ENCODE results near the gene MAPKAPK2.

Gene MAPKAPK2

GRCh38 chr1:206741142-206741701, 56.5 kb downstream of the MAPKAPK2 start:
- TF ChIP-seq FOXM1 (IDR thresholded peaks at IDR 0.05; ENCODE audit: borderline replicate concordance) (no peak), PKNOX1 (IDR thresholded peaks at IDR 0.05) (no peak), ELF4 (IDR thresholded peaks at IDR 0.05) (no peak), CTBP1 (IDR thresholded peaks at IDR 0.05; ENCODE audit: borderline replicate concordance) (no peak), NFRKB (IDR thresholded peaks at IDR 0.05) (no peak), FOXA1 (IDR thresholded peaks at IDR 0.05) (no peak), ARNT (IDR thresholded peaks at IDR 0.05) (no peak), TARDBP (IDR thresholded peaks at IDR 0.05) (no peak), SP1 (IDR thresholded peaks at IDR 0.05) (no peak), ZNF384 (IDR thresholded peaks at IDR 0.05) (no peak), HDGF (IDR thresholded peaks at IDR 0.05; ENCODE audit: borderline replicate concordance) (no peak), FOXK2 (IDR thresholded peaks at IDR 0.05) (no peak), L3MBTL2 (conservative IDR thresholded peaks at IDR 0.05) (no peak)
- CTCF ChIA-PET = interaction anchor here (0.7 to 1.1 kb wide), 2 partner anchors 14 to 242 kb away, joined by 3 read pairs; no protein-coding TSS in a partner anchor
- DNase-seq (ENCODE audit: extremely low spot score) = no peak
- POLR2A ChIA-PET = no interaction called here

GRCh38 chr1:206742719-206743383, 58.1 kb downstream of the MAPKAPK2 start:
- DNase-seq (ENCODE audit: extremely low spot score) = no peak
- POLR2A ChIA-PET = no interaction called here
- CTCF ChIA-PET = no interaction called here
- TF ChIP-seq CTBP1 (IDR thresholded peaks at IDR 0.05; ENCODE audit: borderline replicate concordance) (no peak), TARDBP (IDR thresholded peaks at IDR 0.05) (no peak), HDGF (IDR thresholded peaks at IDR 0.05; ENCODE audit: borderline replicate concordance) (no peak), NFRKB (IDR thresholded peaks at IDR 0.05) (no peak), PKNOX1 (IDR thresholded peaks at IDR 0.05) (no peak), SUZ12 (IDR thresholded peaks at IDR 0.05) (no peak), FOXK2 (IDR thresholded peaks at IDR 0.05) (no peak), LEF1 (IDR thresholded peaks at IDR 0.05; ENCODE audit: borderline replicate concordance) (no peak), FOXM1 (IDR thresholded peaks at IDR 0.05; ENCODE audit: borderline replicate concordance) (no peak), ELF4 (IDR thresholded peaks at IDR 0.05) (no peak), SP1 (IDR thresholded peaks at IDR 0.05) (no peak)

GRCh38 chr1:206744683-206745082, 60.0 kb downstream of the MAPKAPK2 start:
- TF ChIP-seq ELF4 (IDR thresholded peaks at IDR 0.05) (no peak), NFRKB (IDR thresholded peaks at IDR 0.05) (no peak), CTBP1 (IDR thresholded peaks at IDR 0.05; ENCODE audit: borderline replicate concordance) (no peak), SP1 (IDR thresholded peaks at IDR 0.05) (no peak), FOXK2 (IDR thresholded peaks at IDR 0.05) (no peak), ZNF384 (IDR thresholded peaks at IDR 0.05) (no peak), BHLHE40 (IDR thresholded peaks at IDR 0.05; ENCODE audit: borderline replicate concordance) (no peak), HDGF (IDR thresholded peaks at IDR 0.05; ENCODE audit: borderline replicate concordance) (no peak), LEF1 (IDR thresholded peaks at IDR 0.05; ENCODE audit: borderline replicate concordance) (no peak), FOXA1 (IDR thresholded peaks at IDR 0.05) (no peak), ARNT (IDR thresholded peaks at IDR 0.05) (no peak), PKNOX1 (IDR thresholded peaks at IDR 0.05) (no peak), FOXM1 (IDR thresholded peaks at IDR 0.05; ENCODE audit: borderline replicate concordance) (no peak)
- CTCF ChIA-PET = interaction anchor here (1.4 kb wide), 1 partner anchor 168 kb away, joined by 3 read pairs; no protein-coding TSS in a partner anchor
- POLR2A ChIA-PET = no interaction called here
- DNase-seq (ENCODE audit: extremely low spot score) = no peak

GRCh38 chr1:206745301-206745700, 60.6 kb downstream of the MAPKAPK2 start:
- POLR2A ChIA-PET = no interaction called here
- no peak for DNase-seq (ENCODE audit: extremely low spot score)
- CTCF ChIA-PET = interaction anchor here (1.4 kb wide), 1 partner anchor 167 kb away, joined by 3 read pairs; no protein-coding TSS in a partner anchor
- TF ChIP-seq CTBP1 (IDR thresholded peaks at IDR 0.05; ENCODE audit: borderline replicate concordance) (no peak), ELF4 (IDR thresholded peaks at IDR 0.05) (no peak), LEF1 (IDR thresholded peaks at IDR 0.05; ENCODE audit: borderline replicate concordance) (no peak), ARNT (IDR thresholded peaks at IDR 0.05) (no peak), L3MBTL2 (conservative IDR thresholded peaks at IDR 0.05) (no peak), FOXK2 (IDR thresholded peaks at IDR 0.05) (no peak), HDGF (IDR thresholded peaks at IDR 0.05; ENCODE audit: borderline replicate concordance) (no peak), ZNF384 (IDR thresholded peaks at IDR 0.05) (no peak), FOXA1 (IDR thresholded peaks at IDR 0.05) (no peak), FOXM1 (IDR thresholded peaks at IDR 0.05; ENCODE audit: borderline replicate concordance) (no peak), PKNOX1 (IDR thresholded peaks at IDR 0.05) (no peak), BHLHE40 (IDR thresholded peaks at IDR 0.05; ENCODE audit: borderline replicate concordance) (no peak), NFRKB (IDR thresholded peaks at IDR 0.05) (no peak), SUZ12 (IDR thresholded peaks at IDR 0.05) (no peak), TARDBP (IDR thresholded peaks at IDR 0.05) (no peak), SP1 (IDR thresholded peaks at IDR 0.05) (no peak)

GRCh38 chr1:206748348-206749030, 63.8 kb downstream of the MAPKAPK2 start:
- POLR2A ChIA-PET = no interaction called here
- TF ChIP-seq FOXK2 (IDR thresholded peaks at IDR 0.05) (no peak), LEF1 (IDR thresholded peaks at IDR 0.05; ENCODE audit: borderline replicate concordance) (no peak)
- CTCF ChIA-PET = interaction anchor here (0.6 to 0.7 kb wide), 4 partner anchors 156 to 640 kb away, joined by 3 to 4 read pairs (median 3); no protein-coding TSS in a partner anchor
- DNase-seq (ENCODE audit: extremely low spot score) = no peak
